Common myeloid progenitor, CD34-positive (primary cell): ENCODE data around the gene TMTC1. TPM values are rescaled to one million over a fixed set of nuclear protein-coding genes. Genes with fewer than 3 reads are reported as not detected.
"Not testable (repeated sequence)": the region's sequence is repeated elsewhere in the genome, so short reads cannot be mapped to it uniquely, and the experiment has no call there.

Source experiments
- CTCF ChIA-PET: fragments of 350-600 bp; sonication (Branson Sonifier 250); formaldehyde crosslinking; loops from one replicate; lab custom pipeline; 2021; ENCODE audit warnings: antibody characterized with exemption; lab: Charles Lee
- POLR2A ChIA-PET: fragments of 350-600 bp; sonication (Branson Sonifier 250); formaldehyde crosslinking; loops from one replicate; lab custom pipeline; 2021; ENCODE audit warnings: antibody characterized with exemption; lab: Charles Lee
- DNase-seq, 3 donors: peaks; one replicate each; pipeline versions ENCODE4 v3.0.0 to v3.0.0-alpha.2; 2013
- H3K27ac ChIP-seq, 2 experiments: 1 replicate in 1 of 2; 2 replicates in 1 of 2; pipeline ENCODE4 v1.7.0; 2013; ENCODE audit warnings: inconsistent platforms in 2 of 2, low read length in 2 of 2, mild to moderate bottlenecking in 2 of 2, low read depth in 1 of 2, moderate library complexity in 1 of 2; ENCODE audit not compliant: severe bottlenecking in 2 of 2, insufficient read depth in 1 of 2, poor library complexity in 1 of 2
- H3K27me3 ChIP-seq, 5 experiments: replicated peaks in 2 of 5; 1 replicate in 3 of 5; 2 replicates in 2 of 5; pipeline versions ENCODE4 v1.6.1 to v1.7.0; 2013; ENCODE audit warnings: low read length in 4 of 5, mild to moderate bottlenecking in 2 of 5, moderate library complexity in 2 of 5, inconsistent platforms in 1 of 5; ENCODE audit not compliant: insufficient read depth in 5 of 5, control insufficient read depth in 4 of 5
- H3K36me3 ChIP-seq, 4 experiments: 1 replicate in 2 of 4; 2 replicates in 2 of 4; pipeline versions ENCODE4 v1.6.1 to v1.7.0; 2013; ENCODE audit warnings: low read length in 3 of 4, control low read depth in 1 of 4, mild to moderate bottlenecking in 1 of 4; ENCODE audit not compliant: control insufficient read depth in 4 of 4, insufficient read depth in 4 of 4
- H3K4me1 ChIP-seq, 4 experiments: 1 replicate in 3 of 4; 2 replicates in 1 of 4; pipeline versions ENCODE4 v1.6.1 to v1.7.1; 2013; ENCODE audit warnings: low read length in 3 of 4, mild to moderate bottlenecking in 3 of 4, control low read depth in 1 of 4, inconsistent platforms in 1 of 4, moderate library complexity in 1 of 4; ENCODE audit not compliant: control insufficient read depth in 4 of 4, insufficient read depth in 4 of 4; ENCODE audit errors: control extremely low read depth in 1 of 4
- H3K4me3 ChIP-seq, 7 experiments: 1 replicate in 4 of 7; 2 replicates in 3 of 7; pipeline versions ENCODE4 v1.5.1 to v1.7.0; 2013; ENCODE audit warnings: mild to moderate bottlenecking in 7 of 7, low read length in 6 of 7, moderate library complexity in 6 of 7, inconsistent platforms in 2 of 7, low read depth in 2 of 7, control low read depth in 1 of 7; ENCODE audit not compliant: insufficient read depth in 4 of 7, control insufficient read depth in 1 of 7; ENCODE audit errors: extremely low read depth in 1 of 7
- H3K9me3 ChIP-seq, 5 experiments: 1 replicate in 4 of 5; 2 replicates in 1 of 5; pipeline versions ENCODE4 v1.6.1 to v1.7.1; 2013; ENCODE audit warnings: low read length in 4 of 5, mild to moderate bottlenecking in 2 of 5, inconsistent platforms in 1 of 5, low read depth in 1 of 5, moderate library complexity in 1 of 5; ENCODE audit not compliant: control insufficient read depth in 4 of 5, insufficient read depth in 2 of 5; ENCODE audit errors: control extremely low read depth in 1 of 5
- WGBS: methylation state at CpG from one replicate; pipeline ENCODE4 v1.1.5; 2013; ENCODE audit not compliant: insufficient coverage; 5-methylcytosine and 5-hydroxymethylcytosine counted together
- polyA plus RNA-seq: library from polyadenylated mRNA; unstranded; fragments of 120-200 nt; gene quantifications from one replicate; pipeline ENCODE4 v1.2.1, GENCODE V29; 2013

TMTC1 gene
- polyA plus RNA-seq, result 0.62 TPM

- Histone ChIP-seq H3K27ac (no peak within 1 kb of the TSS), H3K27me3 (peaks cover 19 to 64% (median 31%) of the 10 kb centered on the region in 5 experiments), H3K4me1 (peaks cover 0 to 25% (median 16%) of the 10 kb centered on the region in 4 experiments), H3K9me3 (peaks cover 0 to 7% (median 6%) of the 10 kb centered on the region in 5 experiments), H3K36me3 (no peaks in the 10 kb centered on the region), H3K4me3 (peak within 1 kb of the TSS; percentile 11 to 78 (median 61))
- CTCF ChIA-PET, result no interaction called here
- POLR2A ChIA-PET, result no interaction called here
- peak; percentile 36 to 67 (median 64) for DNase-seq
- WGBS, result under 1% methylated on average over 77 of the region's 87 CpGs
These were observed at the start of gene TMTC1 for GRCh38 chr12:29783773-29784666. TSS of gene TMTC1 (minus strand) at chr12:29783942. CDS start at chr12:29783751, 191 bp downstream.

GRCh38 chr12:29831173-29831572 lies 47.4 kb upstream of the TMTC1 start:
- H3K27me3 ChIP-seq, result no peaks in the 10 kb centered on the region
- no peaks in the 10 kb centered on the region for H3K36me3 ChIP-seq
- WGBS, result 100% methylated on average over 3 of the region's 3 CpGs
- H3K4me3 ChIP-seq, result no peak overlapping the region
- DNase-seq, result no peak
- peaks cover 0 to 2% (median 0%) of the 10 kb centered on the region in 5 experiments for H3K9me3 ChIP-seq
- ChIA-PET POLR2A (no interaction called here), CTCF (interaction anchor here (0.9 kb wide), 1 partner anchor 10 kb away, joined by 3 read pairs; no protein-coding TSS in a partner anchor)
- H3K27ac ChIP-seq, result no peak overlapping the region
- no peaks in the 10 kb centered on the region for H3K4me1 ChIP-seq

GRCh38 chr12:29830391-29830790 lies 46.6 kb upstream of the TMTC1 start:
- no CpG with 5 or more reads among the region's 1 CpG for WGBS
- CTCF ChIA-PET, result interaction anchor here (0.9 kb wide), 1 partner anchor 10 kb away, joined by 3 read pairs; no protein-coding TSS in a partner anchor

GRCh38 chr12:29818916-29819623 lies 35.3 kb upstream of the TMTC1 start:
- H3K4me3 ChIP-seq, result no peak overlapping the region
- H3K27ac ChIP-seq, result no peak overlapping the region
- ChIA-PET CTCF (no interaction called here), POLR2A (no interaction called here)
- WGBS, result 90% methylated on average over 2 of the region's 2 CpGs
- H3K27me3 ChIP-seq, result no peaks in the 10 kb centered on the region
- H3K36me3 ChIP-seq, result no peaks in the 10 kb centered on the region
- no peak for DNase-seq
- no peaks in the 10 kb centered on the region for H3K4me1 ChIP-seq
- no peaks in the 10 kb centered on the region for H3K9me3 ChIP-seq

More at GRCh38 chr12:29830391-29830790, 46.6 kb upstream of the TMTC1 start:
- H3K4me1 ChIP-seq, result no peaks in the 10 kb centered on the region
- no peak for DNase-seq
- POLR2A ChIA-PET, result no interaction called here
- peaks cover 0 to 2% (median 0%) of the 10 kb centered on the region in 5 experiments for H3K9me3 ChIP-seq
- H3K27ac ChIP-seq, result no peak overlapping the region
- no peaks in the 10 kb centered on the region for H3K27me3 ChIP-seq
- no peaks in the 10 kb centered on the region for H3K36me3 ChIP-seq
- H3K4me3 ChIP-seq, result no peak overlapping the region

- ChIA-PET CTCF (no interaction called here), POLR2A (no interaction called here)
- no peaks in the 10 kb centered on the region for H3K36me3 ChIP-seq
- H3K27ac ChIP-seq, result no peak overlapping the region
- no peaks in the 10 kb centered on the region for H3K27me3 ChIP-seq
- WGBS, result 75% methylated on average over 1 of the region's 2 CpGs
- no peak for DNase-seq
- no peaks in the 10 kb centered on the region for H3K9me3 ChIP-seq
- no peaks in the 10 kb centered on the region for H3K4me1 ChIP-seq
- no peak overlapping the region for H3K4me3 ChIP-seq
These were observed 33.4 kb upstream of the TMTC1 start for GRCh38 chr12:29816874-29817725.

- CTCF ChIA-PET, H3K4me3 ChIP-seq, POLR2A ChIA-PET, H3K27me3 ChIP-seq, H3K9me3 ChIP-seq, H3K4me1 ChIP-seq, DNase-seq, H3K36me3 ChIP-seq, H3K27ac ChIP-seq: not testable (repeated sequence)
- WGBS, result 100% methylated on average over 6 of the region's 24 CpGs
These were observed 26.0 kb upstream of the TMTC1 start for GRCh38 chr12:29809616-29810361.
